GM18951 (cell line): ENCODE results near the gene GRM7.

Experiments used
- POLR2A ChIP-seq: IDR thresholded peaks from 4 replicates; pipeline ENCODE4 v1.6.1; 2011; ENCODE audit warnings: mild to moderate bottlenecking; ENCODE audit not compliant: insufficient read length, insufficient read depth; ENCODE audit errors: extremely low read depth
- in situ Hi-C: fragments of 300-500 bp; cut with MboI; formaldehyde crosslinking; loops from one replicate; pipeline ENCODE4 v1.12.0; 2022; ENCODE audit warnings: low sequenced_read_pairs, mixed read lengths, inconsistent platforms; ENCODE audit not compliant: unreplicated experiment

GRM7 gene

DNA sequence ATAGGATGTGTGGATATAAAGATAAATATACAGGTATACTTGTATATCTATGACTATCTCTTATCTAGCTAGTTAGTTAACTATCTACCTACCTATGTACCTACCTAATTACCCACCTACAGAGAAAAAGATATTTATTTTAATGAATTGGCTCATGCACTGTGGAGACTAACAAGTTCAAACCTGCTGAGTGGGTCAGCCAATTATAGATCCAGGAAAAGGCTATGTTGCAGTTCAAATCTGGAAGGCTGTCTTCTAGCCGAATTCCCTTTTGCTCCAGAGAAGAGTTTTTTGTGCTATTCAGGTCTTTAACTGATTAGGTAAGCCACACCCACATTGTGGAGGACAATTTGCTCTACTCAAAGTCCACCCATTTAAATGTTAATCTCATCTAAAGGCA, 335.0 kb downstream of the GRM7 start:
- in situ Hi-C loops = no loop called here
- TF ChIP-seq POLR2A = no peak

DNA sequence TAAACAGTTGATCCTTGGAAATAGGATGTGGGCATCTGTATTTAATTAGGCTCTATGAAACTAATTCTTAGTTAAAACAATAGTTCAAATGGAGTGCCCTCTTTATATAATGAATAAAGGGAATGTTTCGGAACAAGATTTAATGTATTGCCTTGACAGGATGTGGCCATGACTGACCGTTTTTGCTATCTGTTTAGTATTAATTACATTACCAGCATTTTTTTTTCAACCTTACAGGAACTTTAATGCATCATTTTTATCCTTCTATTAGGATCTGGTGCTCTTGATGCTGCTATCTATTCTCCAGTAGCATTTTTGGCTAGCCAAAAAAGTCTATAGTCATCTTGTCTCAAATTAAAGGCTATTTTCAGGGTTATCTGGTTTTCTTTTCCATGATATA, 340.9 kb downstream of the GRM7 start:
- in situ Hi-C loops = no loop called here
- no peak for TF ChIP-seq POLR2A

DNA sequence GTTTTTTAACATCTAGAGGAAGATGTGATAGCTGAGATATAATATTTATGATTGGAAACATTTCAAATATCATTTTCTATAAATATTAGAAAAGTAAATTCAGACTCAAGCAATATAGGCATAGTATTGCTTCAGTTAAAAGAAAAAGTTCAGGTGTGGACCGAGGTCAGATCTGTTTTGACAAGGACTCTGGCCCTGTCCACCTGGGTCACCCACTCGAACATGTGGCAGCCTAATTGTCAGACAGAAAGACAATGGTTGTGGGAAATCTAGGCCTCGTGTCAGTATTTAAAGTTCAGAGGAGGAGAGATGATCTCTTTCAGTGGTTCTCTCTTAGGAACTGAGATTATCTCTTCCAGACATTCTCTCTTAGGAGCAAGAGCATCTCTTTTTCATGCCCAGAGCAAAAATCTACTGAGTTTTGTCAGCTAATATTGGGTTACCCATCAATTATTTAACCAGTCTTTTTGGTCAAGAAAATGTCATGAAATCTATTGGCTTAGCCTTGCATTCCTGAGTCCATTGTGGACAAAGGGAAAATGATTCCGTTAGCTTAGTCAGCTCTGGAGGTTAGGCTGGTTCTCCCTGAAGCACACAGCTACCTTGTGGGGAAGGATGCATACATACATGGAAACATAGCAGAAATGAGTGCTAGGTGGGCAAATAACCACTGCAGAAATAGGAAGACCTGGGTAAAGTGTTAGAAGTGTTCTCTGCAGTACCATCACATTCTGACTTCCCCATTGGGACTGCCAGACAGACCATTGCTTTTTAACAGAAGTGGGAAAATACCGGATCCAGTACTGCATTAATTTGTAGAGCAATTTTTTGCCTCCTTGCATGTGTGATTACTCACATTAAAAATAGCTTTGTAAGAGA, 343.3 kb downstream of the GRM7 start:
- no peak for TF ChIP-seq POLR2A
- in situ Hi-C loops = no loop called here

DNA sequence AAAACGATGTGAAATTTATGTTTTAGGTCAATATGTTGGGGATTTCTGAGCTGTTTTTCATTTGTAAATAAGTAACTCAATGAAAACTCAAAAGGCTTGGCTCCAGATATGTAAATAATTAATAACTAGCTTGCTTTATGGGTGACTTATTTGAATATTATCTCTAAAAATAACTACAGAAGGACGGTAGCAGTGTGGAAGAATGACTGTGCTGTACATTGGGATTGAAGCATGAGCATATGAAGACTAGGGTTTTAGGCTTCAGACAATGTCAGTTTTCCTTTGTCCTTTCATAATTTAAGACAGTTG, 343.9 kb downstream of the GRM7 start:
- no peak for TF ChIP-seq POLR2A
- in situ Hi-C loops = no loop called here

DNA sequence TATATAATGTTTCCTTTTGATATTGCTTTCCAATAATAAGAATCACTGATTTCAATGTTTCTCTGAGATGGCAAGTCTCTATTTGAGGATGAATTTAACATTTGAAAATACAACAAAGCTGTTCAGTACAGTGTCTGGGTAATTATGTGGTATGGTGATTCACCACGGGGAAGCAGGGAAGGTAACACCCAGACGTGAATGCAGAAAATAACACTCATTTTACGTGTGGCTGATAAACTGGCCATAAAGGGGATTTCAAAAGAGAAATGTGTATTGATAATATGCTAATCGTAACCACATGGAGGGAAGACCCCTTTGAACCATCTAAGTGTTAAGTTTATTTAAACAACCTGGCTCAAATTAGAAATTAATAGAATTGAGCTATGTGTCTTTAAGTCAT, 344.6 kb downstream of the GRM7 start:
- TF ChIP-seq POLR2A = no peak
- in situ Hi-C loops = no loop called here

DNA sequence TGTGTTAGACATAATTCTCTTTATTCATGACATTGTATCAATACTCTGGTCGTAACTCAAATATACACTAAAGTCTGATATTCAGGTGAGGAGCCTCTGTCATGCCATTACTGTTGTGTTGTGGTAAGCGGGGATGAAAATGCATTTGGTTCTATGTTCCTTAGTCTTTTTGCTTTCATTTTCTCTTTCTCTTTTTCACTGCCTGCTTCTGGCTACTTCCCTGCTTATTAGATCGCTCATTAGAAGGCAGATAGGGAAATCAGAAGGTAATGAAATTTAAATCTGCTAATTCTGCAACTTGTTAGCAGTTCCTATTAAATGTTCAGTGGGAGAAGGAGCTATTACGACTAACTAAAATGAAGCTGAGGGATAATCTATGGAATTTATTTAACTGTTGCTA, 345.0 kb downstream of the GRM7 start:
- in situ Hi-C loops = no loop called here
- no peak for TF ChIP-seq POLR2A

DNA sequence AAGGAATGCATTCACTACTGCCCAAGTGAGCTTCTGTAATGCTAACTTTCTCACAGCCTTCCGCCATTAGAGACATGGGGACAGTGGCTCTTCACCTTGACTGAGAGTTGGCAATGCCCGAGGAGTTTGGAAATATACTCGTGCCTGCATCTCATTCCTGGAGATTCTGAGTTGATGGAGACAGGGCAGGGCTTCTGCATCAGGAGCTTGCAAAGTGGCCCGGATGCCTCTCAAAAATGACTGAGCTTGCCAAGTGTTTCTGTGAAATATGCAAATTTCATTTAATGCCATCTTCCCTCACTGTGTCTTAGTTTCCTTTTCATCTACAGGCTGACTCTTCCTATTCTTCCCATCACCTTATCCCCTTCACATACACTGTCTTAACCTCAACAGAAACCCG, 346.2 kb downstream of the GRM7 start:
- in situ Hi-C loops = no loop called here
- no peak for TF ChIP-seq POLR2A

DNA sequence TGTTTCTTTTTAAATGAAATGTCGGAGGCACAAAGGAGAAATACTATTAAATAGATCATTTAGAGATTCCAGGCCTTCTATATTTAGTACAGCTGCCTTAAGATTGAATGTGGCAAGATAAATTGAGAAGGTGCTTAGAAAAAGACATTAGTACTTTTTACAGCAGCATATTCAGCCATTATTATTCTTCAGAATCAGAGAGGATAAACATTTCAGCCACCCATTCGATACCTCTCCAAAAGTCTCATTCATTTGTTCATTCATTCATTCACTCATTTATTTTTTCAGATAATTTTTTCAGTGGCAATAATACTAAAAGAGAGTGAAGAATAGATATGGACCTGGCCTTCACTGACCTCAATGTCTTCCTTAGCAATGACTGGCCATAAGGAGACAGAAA, 347.0 kb downstream of the GRM7 start:
- in situ Hi-C loops = no loop called here
- no peak for TF ChIP-seq POLR2A

DNA sequence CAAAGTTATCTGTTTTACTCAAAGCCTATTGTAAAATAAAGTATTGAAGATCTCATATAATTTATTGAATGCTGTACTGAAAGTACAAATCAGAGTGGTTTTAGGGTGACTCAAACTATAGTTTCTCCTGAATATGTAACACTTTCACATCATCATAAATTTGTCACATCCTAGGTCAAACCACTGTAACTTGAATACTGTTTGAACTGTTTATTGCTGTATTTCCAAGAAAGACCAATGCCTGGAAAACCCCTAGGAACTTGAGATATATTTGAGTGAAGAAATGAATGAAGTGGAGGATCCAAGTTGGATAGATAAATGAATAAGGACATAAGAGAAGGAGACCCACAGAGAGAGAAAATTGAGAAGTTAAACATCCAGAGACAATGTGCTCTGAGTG, 348.2 kb downstream of the GRM7 start:
- no peak for TF ChIP-seq POLR2A
- in situ Hi-C loops = no loop called here

DNA sequence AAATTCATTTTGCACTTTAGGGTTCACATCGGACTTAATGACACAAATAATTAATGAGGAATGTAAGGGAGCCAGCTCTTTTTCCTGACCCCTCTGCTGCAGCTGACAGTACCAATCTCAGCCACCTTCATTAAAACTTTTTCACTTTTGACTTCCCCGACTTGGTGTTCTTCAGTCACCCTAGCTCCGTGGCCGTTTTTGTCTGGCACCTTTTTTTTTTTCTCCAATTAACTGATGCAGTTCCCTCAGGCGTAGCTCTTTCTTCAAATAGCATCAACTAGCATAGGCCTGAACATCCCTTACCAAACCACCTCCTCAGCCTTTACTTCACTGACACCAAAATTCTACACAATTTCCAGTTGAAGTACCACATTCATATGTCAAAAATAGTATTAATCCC, 350.8 kb downstream of the GRM7 start:
- no peak for TF ChIP-seq POLR2A
- in situ Hi-C loops = no loop called here

DNA sequence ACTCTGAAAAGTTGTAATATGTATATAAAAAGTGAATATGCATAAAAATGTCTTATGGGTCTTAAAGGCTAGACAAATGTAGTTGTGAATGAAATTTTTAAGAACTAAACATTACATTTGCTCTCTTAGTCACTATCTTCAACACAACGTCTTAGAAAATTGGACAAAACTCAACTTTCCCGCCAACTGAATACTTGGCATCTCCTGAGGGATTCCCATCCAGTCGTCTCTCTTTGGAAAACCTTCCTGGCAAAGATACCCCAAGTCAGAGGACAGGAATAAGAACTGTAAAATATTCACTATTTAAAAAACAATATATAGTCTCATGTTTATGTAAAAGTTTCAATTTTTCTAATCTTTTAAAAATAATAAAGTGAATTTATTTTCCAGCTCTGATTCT, 354.8 kb downstream of the GRM7 start:
- in situ Hi-C loops = no loop called here

DNA sequence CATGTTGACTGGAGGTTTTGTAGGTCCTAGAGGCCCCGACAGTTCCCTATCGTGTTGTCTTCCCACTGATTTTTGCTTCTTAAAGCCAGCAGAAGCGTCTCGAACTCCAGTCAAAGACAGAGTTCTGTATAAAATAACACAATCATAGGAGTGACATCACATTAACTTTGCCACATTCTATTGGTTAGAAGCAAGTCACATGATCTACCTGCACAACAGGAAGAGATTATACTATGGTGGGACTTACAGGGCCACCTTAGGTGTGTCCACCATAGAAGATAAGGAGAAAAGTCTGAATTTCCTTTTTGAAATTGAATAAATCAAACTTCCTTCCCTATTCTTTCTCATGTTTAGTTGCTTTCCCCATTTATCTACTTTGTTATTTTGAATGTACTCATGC, 365.5 kb downstream of the GRM7 start:
- in situ Hi-C loops = no loop called here
- TF ChIP-seq POLR2A = no peak

More for the DNA sequence above, 354.8 kb downstream of the GRM7 start:
- TF ChIP-seq POLR2A = no peak

DNA sequence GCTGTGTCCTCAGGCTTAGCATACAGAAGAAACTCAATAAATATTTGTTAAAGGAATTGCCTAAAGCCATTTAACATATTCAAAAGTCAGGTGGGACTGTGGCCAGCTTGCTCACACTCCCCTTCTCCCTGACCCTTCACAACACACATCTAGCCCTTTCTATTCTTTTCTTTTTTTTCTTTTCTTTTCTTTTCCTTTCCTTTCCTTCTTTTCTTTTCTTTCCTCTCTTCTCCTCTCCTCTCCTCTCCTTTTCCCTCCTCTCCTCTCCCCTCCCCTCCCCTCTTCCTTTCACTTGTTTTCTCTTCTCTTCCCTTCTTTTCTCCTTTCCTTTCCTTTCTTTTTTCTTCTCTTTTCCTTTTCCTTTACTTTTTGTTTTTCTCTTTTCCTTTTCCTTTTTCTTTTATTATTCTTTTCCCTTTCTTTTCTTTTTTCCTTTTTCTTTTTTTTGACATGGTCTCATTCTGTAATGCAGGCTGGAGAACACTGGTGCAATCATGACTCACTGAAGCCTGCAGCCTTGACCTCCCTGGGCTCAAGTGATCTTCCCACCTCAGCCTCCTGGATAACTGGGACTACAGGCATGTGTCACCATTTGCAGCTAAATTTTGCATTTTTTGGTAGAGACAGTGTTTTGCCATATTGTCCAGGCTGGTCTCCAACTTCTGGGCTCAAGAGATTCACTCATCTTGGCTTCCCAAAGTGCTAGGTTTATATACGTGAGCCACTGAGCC, 377.8 kb downstream of the GRM7 start:
- in situ Hi-C loops = no loop called here
- TF ChIP-seq POLR2A = no peak
